Activated CD4-positive, alpha-beta T cell treated with anti-CD3 and anti-CD28 coated beads for 4 hours (primary cell): ENCODE measurements around the gene USP19.
A peak's percentile ranks its signal among the peaks of the same experiment; 100 is the strongest.

Source experiments
- DNase-seq, 2 donors: peaks; one replicate each; pipeline ENCODE4 v3.0.0-alpha.2; 2020

The USP19 gene

GRCh38 chr3:49132437-49133225, 12.0 kb upstream of the USP19 start, which contains the start of gene LAMB2:
LAMB2 (minus strand) TSS chr3:49133050; CDS start chr3:49132867, 183 bp downstream.
- no peak for DNase-seq

GRCh38 chr3:49132073-49132436, 11.4 kb upstream of the USP19 start:
- DNase-seq, result no peak

- no peak for DNase-seq
Measured at GRCh38 chr3:49131576-49131975, 11.0 kb upstream of the USP19 start.

- DNase-seq, result no peak
Measured at GRCh38 chr3:49131040-49131439, 10.4 kb upstream of the USP19 start.

- no peak for DNase-seq
Measured at GRCh38 chr3:49124991-49125670, 4.5 kb upstream of the USP19 start.

GRCh38 chr3:49124203-49124602, 3.6 kb upstream of the USP19 start:
- no peak for DNase-seq

GRCh38 chr3:49123687-49124086, 3.1 kb upstream of the USP19 start:
- DNase-seq, result no peak

- no peak for DNase-seq
Measured at GRCh38 chr3:49122886-49123545, 2.4 kb upstream of the USP19 start.

- DNase-seq, result no peak
Measured at GRCh38 chr3:49122451-49122850, 1.8 kb upstream of the USP19 start.

- no peak for DNase-seq
Measured at GRCh38 chr3:49122022-49122421, 1.4 kb upstream of the USP19 start.

- DNase-seq, result no peak
Measured at GRCh38 chr3:49121132-49121736, 611 bp upstream of the USP19 start.

GRCh38 chr3:49120096-49120437, 556 bp downstream of the USP19 start:
- DNase-seq, result no peak

- DNase-seq, result no peak
Measured at GRCh38 chr3:49119439-49119838, 1.2 kb downstream of the USP19 start.

GRCh38 chr3:49119036-49119435, 1.6 kb downstream of the USP19 start:
- no peak for DNase-seq

- no peak for DNase-seq
Measured at GRCh38 chr3:49112262-49112661, 8.4 kb downstream of the USP19 start.

- DNase-seq, result no peak
Measured at GRCh38 chr3:49111347-49111746, 9.3 kb downstream of the USP19 start.

- DNase-seq, result no peak
Measured at GRCh38 chr3:49110780-49111179, 9.8 kb downstream of the USP19 start.

GRCh38 chr3:49108346-49108745, 12.3 kb downstream of the USP19 start:
- no peak for DNase-seq

GRCh38 chr3:49104427-49105291, 16.0 kb downstream of the USP19 start, which contains the start of gene QARS1:
QARS1 (minus strand) TSS chr3:49104757; CDS start chr3:49104733, 24 bp downstream.
- peak; percentile 83 for DNase-seq

- no peak for DNase-seq
Measured at GRCh38 chr3:49104052-49104426, 16.6 kb downstream of the USP19 start.

- no peak for DNase-seq
Measured at GRCh38 chr3:49100046-49100615, 20.5 kb downstream of the USP19 start.
